Neural crest cell (in vitro differentiated cells): ENCODE measurements around the gene P3H1. TPM values are rescaled to one million over a fixed set of nuclear protein-coding genes. Genes with fewer than 3 reads are reported as not detected.
"Not testable (repeated sequence)": the region's sequence is repeated elsewhere in the genome, so short reads cannot be mapped to it uniquely, and the experiment has no call there.

ENCODE experiments used
- DNase-seq: peaks from one replicate; pipeline ENCODE4 v3.0.0; 2021; ENCODE audit warnings: low read depth, mixed read lengths, low spot score
- H3K27ac Mint-ChIP-seq: one replicate; pipeline ENCODE4 v1.8.0; 2021; ENCODE audit warnings: mild to moderate bottlenecking, mixed read lengths; ENCODE audit not compliant: unreplicated experiment
- H3K27me3 Mint-ChIP-seq: 2 replicates; pipeline ENCODE4 v1.8.0; 2021; ENCODE audit warnings: low read depth, mild to moderate bottlenecking, mixed read lengths
- H3K36me3 Mint-ChIP-seq: 2 replicates; pipeline ENCODE4 v1.8.0; 2021; ENCODE audit warnings: low read depth, mild to moderate bottlenecking, mixed read lengths
- H3K4me1 Mint-ChIP-seq: 2 replicates; pipeline ENCODE4 v1.8.0; 2021; ENCODE audit warnings: mixed read lengths
- H3K4me3 Mint-ChIP-seq: one replicate; pipeline ENCODE4 v1.8.0; 2021; ENCODE audit warnings: mild to moderate bottlenecking, mixed read lengths
- H3K9me3 Mint-ChIP-seq: 2 replicates; pipeline ENCODE4 v1.8.0; 2021; ENCODE audit warnings: mixed read lengths
- CTCF ChIP-seq: fragments of 200-600 bp; sonication (generic); conservative IDR thresholded peaks from 2 replicates; pipeline ENCODE4 v1.5.0; 2021; ENCODE audit warnings: antibody characterized with exemption, mild to moderate bottlenecking
- total RNA-seq: library from RNA; stranded (reverse); gene quantifications from 2 replicates; pipeline ENCODE4 v1.2.1, GENCODE V29; 2021

Gene P3H1
- total RNA-seq, 1 donor from 2014 or later: 88.6 TPM

GRCh38 chr1:42733415-42734200 lies 33.2 kb downstream of the P3H1 start:
- H3K27ac Mint-ChIP-seq: no peak overlapping the region
- no peak for TF ChIP-seq CTCF
- H3K9me3 Mint-ChIP-seq: no peaks in the 10 kb centered on the region
- H3K36me3 Mint-ChIP-seq: no peaks in the 10 kb centered on the region
- H3K4me3 Mint-ChIP-seq: no peak overlapping the region
- no peaks in the 10 kb centered on the region for H3K4me1 Mint-ChIP-seq
- no peak for DNase-seq
- H3K27me3 Mint-ChIP-seq: no peaks in the 10 kb centered on the region

- DNase-seq: no peak
- H3K9me3 Mint-ChIP-seq: no peaks in the 10 kb centered on the region
- no peaks in the 10 kb centered on the region for H3K4me1 Mint-ChIP-seq
- TF ChIP-seq CTCF: no peak
- H3K4me3 Mint-ChIP-seq: no peak overlapping the region
- no peaks in the 10 kb centered on the region for H3K36me3 Mint-ChIP-seq
- no peaks in the 10 kb centered on the region for H3K27me3 Mint-ChIP-seq
- H3K27ac Mint-ChIP-seq: no peak overlapping the region
Measured at GRCh38 chr1:42732126-42732680, 34.6 kb downstream of the P3H1 start.

- TF ChIP-seq CTCF: no peak
- Mint-ChIP-seq H3K9me3 (no peaks in the 10 kb centered on the region), H3K4me3 (no peak overlapping the region), H3K27me3 (no peaks in the 10 kb centered on the region), H3K27ac (no peak overlapping the region), H3K4me1 (no peaks in the 10 kb centered on the region), H3K36me3 (no peaks in the 10 kb centered on the region)
- no peak for DNase-seq
Measured at GRCh38 chr1:42731585-42731984, 35.2 kb downstream of the P3H1 start.

GRCh38 chr1:42730988-42731387 lies 35.8 kb downstream of the P3H1 start:
- no peaks in the 10 kb centered on the region for H3K9me3 Mint-ChIP-seq
- no peaks in the 10 kb centered on the region for H3K36me3 Mint-ChIP-seq
- TF ChIP-seq CTCF: no peak
- H3K4me1 Mint-ChIP-seq: no peaks in the 10 kb centered on the region
- no peak for DNase-seq
- H3K27me3 Mint-ChIP-seq: no peaks in the 10 kb centered on the region
- no peak overlapping the region for H3K27ac Mint-ChIP-seq
- H3K4me3 Mint-ChIP-seq: no peak overlapping the region

- no peak overlapping the region for H3K27ac Mint-ChIP-seq
- H3K4me3 Mint-ChIP-seq: no peak overlapping the region
- TF ChIP-seq CTCF: no peak
- no peaks in the 10 kb centered on the region for H3K27me3 Mint-ChIP-seq
- H3K4me1 Mint-ChIP-seq: no peaks in the 10 kb centered on the region
- no peak for DNase-seq
- H3K36me3 Mint-ChIP-seq: no peaks in the 10 kb centered on the region
- H3K9me3 Mint-ChIP-seq: no peaks in the 10 kb centered on the region
Measured at GRCh38 chr1:42730002-42730401, 36.8 kb downstream of the P3H1 start.

GRCh38 chr1:42725820-42726219 lies 41.0 kb downstream of the P3H1 start:
- not testable (repeated sequence) for DNase-seq, H3K36me3 Mint-ChIP-seq, H3K27ac Mint-ChIP-seq, H3K4me3 Mint-ChIP-seq, H3K4me1 Mint-ChIP-seq, H3K9me3 Mint-ChIP-seq, H3K27me3 Mint-ChIP-seq
